PFSK-1 (cell line): ENCODE data around the gene SURF2.

ENCODE experiments used
- POLR2AphosphoS5 ChIP-seq: IDR thresholded peaks from 2 replicates; pipeline ENCODE4 v1.6.1; 2012; ENCODE audit warnings: low read depth, mild to moderate bottlenecking, control low read depth, low read length, moderate library complexity
- SIN3A ChIP-seq: IDR thresholded peaks from 2 replicates; pipeline ENCODE4 v1.6.1; 2012; ENCODE audit warnings: mild to moderate bottlenecking, low read length, moderate library complexity, borderline replicate concordance; ENCODE audit not compliant: insufficient read depth
- TAF1 ChIP-seq: IDR thresholded peaks from 2 replicates; pipeline ENCODE4 v1.6.1; 2012; ENCODE audit warnings: low read length, control low read depth, borderline replicate concordance; ENCODE audit not compliant: insufficient read depth
- TF ChIP-seq, protein P1 (sequence below), 2 experiments: IDR thresholded peaks; 2 replicates each; pipeline versions ENCODE4 v1.6.1 to v1.8.0; 2011 to 2012; ENCODE audit warnings: low read depth in 2 of 2, low read length in 2 of 2, control low read depth in 1 of 2, inconsistent platforms in 1 of 2, mild to moderate bottlenecking in 1 of 2, moderate library complexity in 1 of 2; ENCODE audit not compliant: insufficient read depth in 1 of 2

DNA sequence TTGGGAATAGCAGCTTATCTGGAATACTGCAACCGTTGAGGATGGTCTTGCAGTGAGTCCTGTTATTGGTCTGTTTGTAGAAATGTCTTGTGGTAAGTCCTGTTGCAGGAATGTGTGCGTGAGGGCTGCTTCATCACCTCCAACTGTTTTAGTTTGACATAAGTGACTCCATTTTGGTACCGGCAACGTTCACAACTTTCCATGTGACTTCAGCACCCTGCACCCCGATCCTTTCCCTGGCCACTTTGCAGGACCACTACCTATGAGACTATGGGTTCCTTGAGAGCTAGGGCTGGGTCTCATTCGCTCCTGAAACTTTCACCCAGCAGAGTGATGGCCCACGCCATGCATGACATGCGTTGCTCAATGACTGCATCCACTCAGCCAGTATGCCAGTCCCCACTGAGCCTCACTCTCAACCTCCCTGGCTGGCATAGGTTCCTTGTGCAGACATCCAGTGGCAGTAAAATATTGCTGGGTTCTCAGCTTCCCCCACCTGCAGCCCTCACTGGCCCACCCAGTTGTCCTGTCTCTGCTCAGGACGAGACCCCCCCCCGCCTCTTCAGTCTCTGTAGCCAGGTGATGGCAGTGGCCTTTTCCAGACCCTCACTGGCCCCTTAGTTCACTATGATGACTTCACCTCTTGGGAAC, 28.4 kb upstream of the SURF2 start:
- TF ChIP-seq POLR2AphosphoS5 = no peak
- TF ChIP-seq, protein P1, sequence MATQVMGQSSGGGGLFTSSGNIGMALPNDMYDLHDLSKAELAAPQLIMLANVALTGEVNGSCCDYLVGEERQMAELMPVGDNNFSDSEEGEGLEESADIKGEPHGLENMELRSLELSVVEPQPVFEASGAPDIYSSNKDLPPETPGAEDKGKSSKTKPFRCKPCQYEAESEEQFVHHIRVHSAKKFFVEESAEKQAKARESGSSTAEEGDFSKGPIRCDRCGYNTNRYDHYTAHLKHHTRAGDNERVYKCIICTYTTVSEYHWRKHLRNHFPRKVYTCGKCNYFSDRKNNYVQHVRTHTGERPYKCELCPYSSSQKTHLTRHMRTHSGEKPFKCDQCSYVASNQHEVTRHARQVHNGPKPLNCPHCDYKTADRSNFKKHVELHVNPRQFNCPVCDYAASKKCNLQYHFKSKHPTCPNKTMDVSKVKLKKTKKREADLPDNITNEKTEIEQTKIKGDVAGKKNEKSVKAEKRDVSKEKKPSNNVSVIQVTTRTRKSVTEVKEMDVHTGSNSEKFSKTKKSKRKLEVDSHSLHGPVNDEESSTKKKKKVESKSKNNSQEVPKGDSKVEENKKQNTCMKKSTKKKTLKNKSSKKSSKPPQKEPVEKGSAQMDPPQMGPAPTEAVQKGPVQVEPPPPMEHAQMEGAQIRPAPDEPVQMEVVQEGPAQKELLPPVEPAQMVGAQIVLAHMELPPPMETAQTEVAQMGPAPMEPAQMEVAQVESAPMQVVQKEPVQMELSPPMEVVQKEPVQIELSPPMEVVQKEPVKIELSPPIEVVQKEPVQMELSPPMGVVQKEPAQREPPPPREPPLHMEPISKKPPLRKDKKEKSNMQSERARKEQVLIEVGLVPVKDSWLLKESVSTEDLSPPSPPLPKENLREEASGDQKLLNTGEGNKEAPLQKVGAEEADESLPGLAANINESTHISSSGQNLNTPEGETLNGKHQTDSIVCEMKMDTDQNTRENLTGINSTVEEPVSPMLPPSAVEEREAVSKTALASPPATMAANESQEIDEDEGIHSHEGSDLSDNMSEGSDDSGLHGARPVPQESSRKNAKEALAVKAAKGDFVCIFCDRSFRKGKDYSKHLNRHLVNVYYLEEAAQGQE (IDR thresholded peaks at IDR 0.05; ENCODE audit: insufficient read depth in 1 of 2, low read depth in 2 of 2, low read length in 2 of 2) = no peak
- TF ChIP-seq TAF1 = no peak
- TF ChIP-seq SIN3A = no peak
